GM06990 (cell line): ENCODE measurements around the gene KRTAP10-8.
"Not testable (repeated sequence)": the region's sequence is repeated elsewhere in the genome, so short reads cannot be mapped to it uniquely, and the experiment has no call there.

Source experiments
- DNase-seq: peaks from one replicate; pipeline ENCODE4 v3.0.0-alpha.2; 2011; ENCODE audit not compliant: insufficient read length; ENCODE audit errors: extremely low read depth
- H3K27me3 ChIP-seq: replicated peaks from 2 replicates; pipeline ENCODE4 v1.6.0; 2011; ENCODE audit warnings: low read length; ENCODE audit not compliant: control insufficient read depth, insufficient read depth
- H3K36me3 ChIP-seq: 2 replicates; pipeline ENCODE4 v1.5.1; 2011; ENCODE audit warnings: low read length; ENCODE audit not compliant: control insufficient read depth, insufficient read depth
- H3K4me3 ChIP-seq: replicated peaks from 2 replicates; pipeline ENCODE4 v1.5.1; 2011; ENCODE audit warnings: low read depth, mild to moderate bottlenecking, control low read depth, low read length
- CTCF ChIP-seq: IDR thresholded peaks from 2 replicates; pipeline ENCODE4 v1.5.1; 2011; ENCODE audit warnings: low read length, control low read depth, mild to moderate bottlenecking, inconsistent platforms; ENCODE audit not compliant: insufficient read depth, poor library complexity, severe bottlenecking

The KRTAP10-8 gene

GRCh38 chr21:44583089-44583799, 28.6 kb upstream of the KRTAP10-8 start:
- Histone ChIP-seq H3K36me3 (no peaks in the 10 kb centered on the region), H3K4me3 (no peak overlapping the region), H3K27me3 (no peaks in the 10 kb centered on the region)
- no peak for DNase-seq
- TF ChIP-seq CTCF: no peak

GRCh38 chr21:44583800-44584147, 28.1 kb upstream of the KRTAP10-8 start:
- TF ChIP-seq CTCF: no peak
- Histone ChIP-seq H3K36me3 (no peaks in the 10 kb centered on the region), H3K4me3 (no peak overlapping the region), H3K27me3 (no peaks in the 10 kb centered on the region)
- DNase-seq: no peak

GRCh38 chr21:44585892-44586291, 26.0 kb upstream of the KRTAP10-8 start:
- no peak for DNase-seq
- TF ChIP-seq CTCF: no peak
- no peak overlapping the region for H3K4me3 ChIP-seq
- no peaks in the 10 kb centered on the region for H3K36me3 ChIP-seq
- no peaks in the 10 kb centered on the region for H3K27me3 ChIP-seq

- Histone ChIP-seq H3K36me3 (no peaks in the 10 kb centered on the region), H3K4me3 (no peak overlapping the region), H3K27me3 (no peaks in the 10 kb centered on the region)
- no peak for TF ChIP-seq CTCF
- DNase-seq: no peak
Observed at GRCh38 chr21:44589094-44589493, 22.8 kb upstream of the KRTAP10-8 start.

GRCh38 chr21:44589586-44590305, 22.1 kb upstream of the KRTAP10-8 start:
- Histone ChIP-seq H3K36me3 (no peaks in the 10 kb centered on the region), H3K4me3 (no peak overlapping the region), H3K27me3 (no peaks in the 10 kb centered on the region)
- no peak for DNase-seq
- TF ChIP-seq CTCF: no peak

- TF ChIP-seq CTCF: no peak
- Histone ChIP-seq H3K4me3 (no peak overlapping the region), H3K27me3 (no peaks in the 10 kb centered on the region), H3K36me3 (no peaks in the 10 kb centered on the region)
- DNase-seq: no peak
Observed at GRCh38 chr21:44590311-44590721, 21.6 kb upstream of the KRTAP10-8 start.

GRCh38 chr21:44590897-44591800, 20.7 kb upstream of the KRTAP10-8 start:
- not testable (repeated sequence) for H3K4me3 ChIP-seq, DNase-seq, H3K27me3 ChIP-seq, H3K36me3 ChIP-seq

- H3K27me3 ChIP-seq, DNase-seq, H3K4me3 ChIP-seq, H3K36me3 ChIP-seq: not testable (repeated sequence)
Observed at GRCh38 chr21:44591801-44592130, 20.1 kb upstream of the KRTAP10-8 start.
